ENCODE data around the gene C1QTNF1.

C1QTNF1 gene

GRCh38 chr17:79097226-79098055 lies 73.5 kb downstream of the C1QTNF1 start:
- DNase-seq, result no peak

GRCh38 chr17:79098282-79098867 lies 74.4 kb downstream of the C1QTNF1 start:
- no peak for DNase-seq
